ENCODE data around the gene SLC9A4. TPM values are rescaled to one million over a fixed set of nuclear protein-coding genes. Genes with fewer than 3 reads are reported as not detected.

SLC9A4 gene
- total and polyA plus RNA-seq, 9 of the 15 experiments (the other 6 are each of a cell fraction or from before 2014, with no cell fraction given) = 0.04 to 0.15 (median 0.04) TPM; not detected in 5

- TF ChIP-seq ZNF449 (CRISPR knock-in tag; IDR thresholded peaks at IDR 0.05) (no peak), CBX2 (IDR thresholded peaks at IDR 0.05; ENCODE audit: insufficient read depth, low read length, poor library complexity, severe bottlenecking) (no peak), JUNB (CRISPR knock-in tag; conservative IDR thresholded peaks at IDR 0.05) (no peak), CGGBP1 (CRISPR knock-in tag; IDR thresholded peaks at IDR 0.05) (no peak), ZNF165 (CRISPR knock-in tag; IDR thresholded peaks at IDR 0.05; ENCODE audit: borderline replicate concordance) (no peak), TARDBP (IDR thresholded peaks at IDR 0.05) (no peak), ATF6 (CRISPR knock-in tag; IDR thresholded peaks at IDR 0.05) (no peak)
These were observed 74.4 kb downstream of the SLC9A4 start (continued) for GRCh38 chr2:102547462-102547861.

- in situ Hi-C loops (cut with MboI) (no loop called here), intact Hi-C loops (cut with micrococcal nuclease) (no loop called here)
- no TSS peak for BruUV-seq (replicated peaks)
- Histone ChIP-seq H4K20me1 (replicated peaks; ENCODE audit: control insufficient read depth, insufficient read depth, low read length) (no peaks in the 10 kb centered on the region), H3K9me1 (ENCODE audit: control insufficient read depth, insufficient read depth, low read length) (no peaks in the 10 kb centered on the region), H3K36me3 (ENCODE audit: control insufficient read depth, insufficient read depth, low read length) (no peaks in the 10 kb centered on the region), H3K27ac (ENCODE audit: extremely low read depth, low read depth, low read length) (no peak overlapping the region), H3K4me2 (ENCODE audit: insufficient read depth, low read length) (no peak overlapping the region), H3K9me3 (replicated peaks; ENCODE audit: control insufficient read depth, insufficient read depth, low read depth, low read length) (0 out of 2 replicates have a peak, but pooled peaks cover 1% of the 10 kb centered on the region), H3K79me2 (ENCODE audit: control insufficient read depth, insufficient read depth, low read length) (no peaks in the 10 kb centered on the region), H3K4me1 (replicated peaks in 1 of 2; ENCODE audit: control insufficient read depth in 2 of 2, insufficient read depth in 2 of 2, low read length in 2 of 2) (no peaks in the 10 kb centered on the region), H3K9ac (ENCODE audit: insufficient read depth in 1 of 2, low read depth in 2 of 2, low read length in 2 of 2) (no peak overlapping the region), H3K27me3 (ENCODE audit: control insufficient read depth in 2 of 2, insufficient read depth in 2 of 2, low read length in 2 of 2) (no peaks in the 10 kb centered on the region), H3K4me3 (no peak overlapping the region), H2AFZ (ENCODE audit: low read depth, low read length) (no peak overlapping the region)
- TF ChIP-seq SMAD2 (IDR thresholded peaks at IDR 0.05; ENCODE audit: low read depth, low read length) (no peak), CBX3 (IDR thresholded peaks at IDR 0.05; ENCODE audit: borderline replicate concordance in 1 of 2, low read length in 2 of 2) (peak in 1 of 2 experiments; percentile 72; a peak in 1 of 3 replicates), ZNF280A (IDR thresholded peaks at IDR 0.05; ENCODE audit: low read depth, partially characterized antibody) (no peak), CBX5 (IDR thresholded peaks at IDR 0.05; ENCODE audit: borderline replicate concordance, low read depth) (peak; percentile 49; the same call in 1 of the 2 replicates), TRIM28 (IDR thresholded peaks at IDR 0.05) (peak; percentile 75; the same call in 1 of the 2 replicates), POU5F1 (IDR thresholded peaks at IDR 0.05; ENCODE audit: borderline replicate concordance, low read depth, low read length, partially characterized antibody) (no peak), ZBTB8A (IDR thresholded peaks at IDR 0.05; ENCODE audit: partially characterized antibody) (no peak), GTF2A2 (tag; IDR thresholded peaks at IDR 0.05) (no peak)
- POLR2A ChIA-PET = no interaction called here
- CTCF ChIA-PET (ENCODE audit: low intra/inter-chr PET ratio) = interaction anchor here (0.7 kb wide), 1 partner anchor 889 kb away, joined by 3 read pairs; no protein-coding TSS in a partner anchor
- WGBS (ENCODE audit: insufficient coverage, low coverage, missing lambda C conversion rate) = 0% methylated on average over 1 of the region's 1 CpG
- DNase-seq (ENCODE audit: extremely low read depth in 1 of 4, low spot score in 3 of 4) (no peak), ATAC-seq (no peak), FAIRE-seq (no peak)
These were observed 76.0 kb downstream of the SLC9A4 start for GRCh38 chr2:102549027-102549426.

All from K562 (cell line).